A549 treated with RU486 at 1 μM for 4 hours (cell line): ENCODE data around the gene KDM4F. TPM values are rescaled to one million over a fixed set of nuclear protein-coding genes. Genes with fewer than 3 reads are reported as not detected.

Experiments used
- total RNA-seq: library from RNA; stranded (reverse); fragments of 200-300 nt; extraction: Qiagen RNA extraction; gene quantifications from 5 replicates; pipeline ENCODE4 v1.2.3, GENCODE V29; 2022; ENCODE audit warnings: low read depth

KDM4F gene
- not detected in 5 replicates for total RNA-seq

GRCh38 chr11:95049122-95049521, at the start of gene KDM4F:
Gene KDM4F, plus strand, starts transcription at chr11:95049422.

GRCh38 chr11:95024958-95025357, 24.3 kb upstream of the KDM4F start, which contains the start of gene KDM4E:
Gene KDM4E, plus strand, starts transcription at chr11:95025258. Its CDS starts 300 bp downstream, at chr11:95025558.

DNA sequence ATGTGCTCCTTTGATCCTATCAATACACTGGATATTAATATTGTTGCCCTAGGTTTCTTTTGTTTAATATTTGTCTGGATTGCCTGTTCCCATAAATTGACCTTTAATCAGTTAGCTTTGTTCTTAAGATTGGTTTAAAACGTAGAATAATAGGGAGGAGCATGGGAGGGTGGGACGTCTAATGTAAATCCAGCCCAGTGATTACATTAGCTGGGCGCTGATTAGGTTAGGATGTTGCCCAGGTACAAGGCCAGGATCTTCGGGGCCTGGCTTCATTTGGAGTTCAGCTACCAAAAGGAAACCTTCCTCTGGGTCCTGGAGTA, 17.5 kb downstream of the KDM4F start, which contains the start of gene SRSF8:
Gene SRSF8 (plus strand): TSS at position 204 of the 323 bp plus-strand sequence. CDS start 308 bp downstream, outside the sequence.

DNA sequence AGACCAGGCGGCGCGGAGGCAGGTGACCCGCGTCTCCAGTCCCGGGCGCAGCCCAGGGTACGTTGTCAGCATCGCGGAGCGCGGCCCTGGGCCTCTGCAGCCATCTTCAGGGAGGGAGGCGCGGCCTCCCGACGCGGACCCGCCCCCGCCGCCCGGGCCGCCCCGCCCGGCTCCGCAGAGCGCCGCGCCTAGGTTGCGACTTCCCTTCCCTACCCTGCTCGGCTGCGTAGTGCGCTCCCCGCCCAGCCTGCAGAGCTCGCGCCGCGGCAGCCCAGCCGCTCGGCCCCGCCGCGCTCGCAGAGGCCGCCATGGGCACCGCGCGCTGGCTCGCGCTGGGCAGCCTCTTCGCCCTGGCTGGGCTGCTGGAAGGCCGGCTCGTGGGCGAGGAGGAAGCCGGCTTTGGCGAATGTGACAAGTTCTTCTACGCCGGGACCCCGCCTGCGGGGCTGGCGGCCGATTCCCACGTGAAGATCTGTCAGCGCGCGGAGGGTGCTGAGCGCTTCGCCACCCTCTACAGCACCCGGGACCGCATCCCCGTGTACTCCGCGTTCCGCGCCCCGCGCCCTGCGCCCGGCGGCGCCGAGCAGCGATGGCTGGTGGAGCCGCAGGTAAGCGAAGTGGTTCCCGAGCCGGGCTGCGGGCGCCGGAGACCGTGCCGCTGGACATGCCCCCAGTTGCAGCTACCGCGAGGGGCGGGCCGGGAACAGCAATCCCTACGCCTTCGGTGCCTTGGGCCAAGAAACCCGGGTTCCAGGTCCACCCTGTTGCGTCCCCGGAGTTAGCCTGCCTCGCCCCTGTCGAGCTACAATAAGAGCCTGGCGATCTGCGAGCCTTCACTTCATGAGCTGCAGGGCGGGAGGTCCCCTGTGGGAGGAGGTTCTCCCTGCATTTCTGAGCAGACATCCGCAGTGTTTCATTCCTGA, 40.7 kb downstream of the KDM4F start, which contains the start of gene ENDOD1:
Gene ENDOD1 (plus strand): TSS at position 227 of the 923 bp plus-strand sequence. CDS start 82 bp downstream, at position 309.

Other genes starting within 250 kb of the KDM4F start
- 27.5 to 36.7 TPM (median 29.0 TPM) in 5 replicates for gene CWC15, start 75.9 kb upstream of the KDM4F start, total RNA-seq
- gene KDM4D, start 75.7 kb upstream of the KDM4F start, total RNA-seq: 0.35 to 0.55 TPM (median 0.45 TPM) in 5 replicates
- not detected in 5 replicates for gene KDM4E, start 24.2 kb upstream of the KDM4F start, total RNA-seq
- 18.5 to 19.4 TPM (median 18.7 TPM) in 5 replicates for gene SRSF8, start 17.5 kb downstream of the KDM4F start, total RNA-seq
- 9.9 to 15.8 TPM (median 14.5 TPM) in 5 replicates for gene ENDOD1, start 40.4 kb downstream of the KDM4F start, total RNA-seq
- gene SESN3, start 181.8 kb downstream of the KDM4F start, total RNA-seq: 0.07 to 0.16 TPM (median 0.09 TPM) in 4 of 5 replicates, not detected in the other